GM12878 (cell line): ENCODE measurements around the gene ADORA2B.

Source experiments
- JUNB ChIP-seq: IDR thresholded peaks from 2 replicates; pipeline ENCODE4 v1.6.1; 2016; ENCODE audit warnings: antibody characterized with exemption, mild to moderate bottlenecking
- MEF2A ChIP-seq: IDR thresholded peaks from 2 replicates; pipeline ENCODE4 v1.6.1; 2011; ENCODE audit warnings: low read depth, mild to moderate bottlenecking, low read length, moderate library complexity; ENCODE audit not compliant: insufficient read depth
- SREBF1 ChIP-seq: IDR thresholded peaks from 2 replicates; pipeline ENCODE4 v1.6.1; 2012; ENCODE audit warnings: mild to moderate bottlenecking, low read length
- SREBF2 ChIP-seq: IDR thresholded peaks from 2 replicates; pipeline ENCODE4 v1.6.1; 2012; ENCODE audit warnings: mild to moderate bottlenecking, low read length
- TF ChIP-seq, protein P1 (sequence below), 3 experiments: IDR thresholded peaks in 2 of 3; conservative IDR thresholded peaks in 1 of 3; 2 replicates each; pipeline ENCODE4 v1.5.1; 2011; ENCODE audit warnings: low read depth in 3 of 3, low read length in 3 of 3, mild to moderate bottlenecking in 3 of 3, control low read depth in 2 of 3, moderate library complexity in 2 of 3, inconsistent platforms in 1 of 3, mixed read lengths in 1 of 3; ENCODE audit not compliant: control insufficient read depth in 2 of 3, insufficient read depth in 1 of 3; ENCODE audit errors: extremely low read depth in 1 of 3
- TF ChIP-seq, protein P2 (sequence below): fragments of 450-650 bp; IDR thresholded peaks from 2 replicates; pipeline ENCODE4 v1.6.1; 2016; ENCODE audit warnings: mild to moderate bottlenecking, moderate library complexity, borderline replicate concordance

DNA sequence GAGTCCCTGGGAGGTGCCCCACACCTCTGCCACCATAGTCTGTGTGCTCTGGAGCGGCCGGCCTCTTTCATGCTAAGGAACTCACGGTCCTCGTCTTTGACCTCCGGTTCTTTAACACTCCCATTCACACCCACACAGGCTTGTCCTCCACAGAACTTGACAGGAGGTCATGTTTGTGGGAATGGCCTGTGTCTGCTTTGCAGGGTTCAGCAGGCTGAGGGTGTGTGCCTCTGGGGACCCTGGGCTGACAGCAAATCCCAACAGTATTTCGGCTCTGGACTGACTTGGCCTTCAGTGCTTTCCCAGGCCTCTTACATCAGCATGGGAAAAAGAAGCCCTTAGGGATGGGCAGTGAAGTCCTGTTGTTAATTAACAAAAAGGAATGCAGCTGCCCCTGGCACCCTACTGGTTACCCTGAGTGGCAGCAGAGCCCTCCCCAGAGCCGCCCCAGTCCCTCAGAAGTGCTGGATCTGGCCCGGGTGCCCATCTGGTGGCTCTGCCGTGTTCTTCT lies 35.4 kb upstream of the ADORA2B start:
- TF ChIP-seq, protein P1, sequence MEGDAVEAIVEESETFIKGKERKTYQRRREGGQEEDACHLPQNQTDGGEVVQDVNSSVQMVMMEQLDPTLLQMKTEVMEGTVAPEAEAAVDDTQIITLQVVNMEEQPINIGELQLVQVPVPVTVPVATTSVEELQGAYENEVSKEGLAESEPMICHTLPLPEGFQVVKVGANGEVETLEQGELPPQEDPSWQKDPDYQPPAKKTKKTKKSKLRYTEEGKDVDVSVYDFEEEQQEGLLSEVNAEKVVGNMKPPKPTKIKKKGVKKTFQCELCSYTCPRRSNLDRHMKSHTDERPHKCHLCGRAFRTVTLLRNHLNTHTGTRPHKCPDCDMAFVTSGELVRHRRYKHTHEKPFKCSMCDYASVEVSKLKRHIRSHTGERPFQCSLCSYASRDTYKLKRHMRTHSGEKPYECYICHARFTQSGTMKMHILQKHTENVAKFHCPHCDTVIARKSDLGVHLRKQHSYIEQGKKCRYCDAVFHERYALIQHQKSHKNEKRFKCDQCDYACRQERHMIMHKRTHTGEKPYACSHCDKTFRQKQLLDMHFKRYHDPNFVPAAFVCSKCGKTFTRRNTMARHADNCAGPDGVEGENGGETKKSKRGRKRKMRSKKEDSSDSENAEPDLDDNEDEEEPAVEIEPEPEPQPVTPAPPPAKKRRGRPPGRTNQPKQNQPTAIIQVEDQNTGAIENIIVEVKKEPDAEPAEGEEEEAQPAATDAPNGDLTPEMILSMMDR (IDR thresholded peaks at IDR 0.05 in 2 of 3, conservative IDR thresholded peaks at IDR 0.05 in 1 of 3; ENCODE audit: control insufficient read depth in 2 of 3, extremely low read depth in 1 of 3, insufficient read depth in 1 of 3, low read depth in 3 of 3, low read length in 3 of 3): no peak
- TF ChIP-seq MEF2A (no peak), JUNB (no peak), SREBF2 (no peak), SREBF1 (no peak)
- TF ChIP-seq, protein P2, sequence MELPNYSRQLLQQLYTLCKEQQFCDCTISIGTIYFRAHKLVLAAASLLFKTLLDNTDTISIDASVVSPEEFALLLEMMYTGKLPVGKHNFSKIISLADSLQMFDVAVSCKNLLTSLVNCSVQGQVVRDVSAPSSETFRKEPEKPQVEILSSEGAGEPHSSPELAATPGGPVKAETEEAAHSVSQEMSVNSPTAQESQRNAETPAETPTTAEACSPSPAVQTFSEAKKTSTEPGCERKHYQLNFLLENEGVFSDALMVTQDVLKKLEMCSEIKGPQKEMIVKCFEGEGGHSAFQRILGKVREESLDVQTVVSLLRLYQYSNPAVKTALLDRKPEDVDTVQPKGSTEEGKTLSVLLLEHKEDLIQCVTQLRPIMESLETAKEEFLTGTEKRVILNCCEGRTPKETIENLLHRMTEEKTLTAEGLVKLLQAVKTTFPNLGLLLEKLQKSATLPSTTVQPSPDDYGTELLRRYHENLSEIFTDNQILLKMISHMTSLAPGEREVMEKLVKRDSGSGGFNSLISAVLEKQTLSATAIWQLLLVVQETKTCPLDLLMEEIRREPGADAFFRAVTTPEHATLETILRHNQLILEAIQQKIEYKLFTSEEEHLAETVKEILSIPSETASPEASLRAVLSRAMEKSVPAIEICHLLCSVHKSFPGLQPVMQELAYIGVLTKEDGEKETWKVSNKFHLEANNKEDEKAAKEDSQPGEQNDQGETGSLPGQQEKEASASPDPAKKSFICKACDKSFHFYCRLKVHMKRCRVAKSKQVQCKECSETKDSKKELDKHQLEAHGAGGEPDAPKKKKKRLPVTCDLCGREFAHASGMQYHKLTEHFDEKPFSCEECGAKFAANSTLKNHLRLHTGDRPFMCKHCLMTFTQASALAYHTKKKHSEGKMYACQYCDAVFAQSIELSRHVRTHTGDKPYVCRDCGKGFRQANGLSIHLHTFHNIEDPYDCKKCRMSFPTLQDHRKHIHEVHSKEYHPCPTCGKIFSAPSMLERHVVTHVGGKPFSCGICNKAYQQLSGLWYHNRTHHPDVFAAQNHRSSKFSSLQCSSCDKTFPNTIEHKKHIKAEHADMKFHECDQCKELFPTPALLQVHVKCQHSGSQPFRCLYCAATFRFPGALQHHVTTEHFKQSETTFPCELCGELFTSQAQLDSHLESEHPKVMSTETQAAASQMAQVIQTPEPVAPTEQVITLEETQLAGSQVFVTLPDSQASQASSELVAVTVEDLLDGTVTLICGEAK: no peak
